ENCODE results near the gene TRIP6. TPM values are rescaled to one million over a fixed set of nuclear protein-coding genes. Genes with fewer than 3 reads are reported as not detected.
"Not testable (repeated sequence)": the region's sequence is repeated elsewhere in the genome, so short reads cannot be mapped to it uniquely, and the experiment has no call there.

Gene TRIP6
- total RNA-seq, 1 donor from 2014 or later = 38.6 TPM

DNA sequence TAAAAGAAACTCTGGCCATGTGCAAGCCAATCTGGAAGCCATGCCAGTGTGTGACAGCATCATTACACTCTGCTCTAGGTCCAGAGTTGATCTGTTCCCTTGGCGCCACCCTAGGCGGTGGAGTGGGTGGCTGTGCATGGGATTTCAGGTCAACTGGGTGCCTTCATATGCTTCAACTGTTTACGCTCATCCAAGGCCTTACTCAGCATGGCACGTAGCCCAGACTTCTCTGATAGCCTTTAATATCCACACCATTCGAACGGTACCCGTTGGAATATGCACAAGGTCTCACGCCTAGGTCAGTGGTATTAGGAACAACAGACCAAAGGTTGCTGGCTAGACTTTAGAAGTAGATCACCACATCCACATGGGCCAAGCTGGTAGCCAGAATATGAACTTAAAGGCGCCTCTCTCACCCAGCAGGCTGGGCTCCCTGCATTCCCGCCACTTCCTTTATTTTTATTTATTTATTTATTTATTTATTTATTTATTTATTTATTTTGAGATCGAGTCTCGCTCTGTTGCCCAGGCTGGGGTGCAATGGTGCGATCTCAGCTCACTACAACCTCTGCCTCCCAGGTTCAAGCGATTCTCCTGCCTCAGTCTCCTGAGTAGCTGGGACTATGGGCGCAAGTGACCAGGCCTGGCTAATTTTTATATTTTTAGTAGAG, 47.2 kb downstream of the TRIP6 start:
- DNase-seq = no peak

DNA sequence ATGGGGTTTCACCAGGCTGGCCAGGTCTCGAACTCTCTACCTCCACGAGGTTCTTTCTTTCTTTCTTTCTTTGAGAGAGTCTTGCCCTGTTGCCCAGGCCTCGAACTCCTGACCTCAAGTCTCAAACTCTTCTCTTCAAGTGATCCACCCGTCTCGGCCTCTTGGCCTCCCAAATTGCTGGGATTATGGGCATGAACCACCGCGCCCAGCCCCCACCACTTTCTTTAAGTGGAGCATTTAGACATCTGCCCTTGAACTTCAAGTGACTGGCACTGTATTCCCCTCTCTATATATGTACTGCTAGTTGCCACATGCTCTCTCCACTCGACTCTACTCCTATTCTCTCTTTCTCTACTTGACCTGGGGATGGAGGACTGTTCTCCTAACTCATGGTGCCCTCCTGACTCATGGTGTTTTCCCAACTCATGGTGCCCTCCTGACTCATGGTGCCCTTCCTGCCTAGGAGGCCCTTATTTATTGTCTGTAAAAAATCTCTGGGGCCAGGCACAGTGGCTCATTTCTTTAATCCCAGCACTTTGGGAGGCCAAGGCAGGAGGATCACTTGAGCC, 47.8 kb downstream of the TRIP6 start:
- DNase-seq = no peak

DNA sequence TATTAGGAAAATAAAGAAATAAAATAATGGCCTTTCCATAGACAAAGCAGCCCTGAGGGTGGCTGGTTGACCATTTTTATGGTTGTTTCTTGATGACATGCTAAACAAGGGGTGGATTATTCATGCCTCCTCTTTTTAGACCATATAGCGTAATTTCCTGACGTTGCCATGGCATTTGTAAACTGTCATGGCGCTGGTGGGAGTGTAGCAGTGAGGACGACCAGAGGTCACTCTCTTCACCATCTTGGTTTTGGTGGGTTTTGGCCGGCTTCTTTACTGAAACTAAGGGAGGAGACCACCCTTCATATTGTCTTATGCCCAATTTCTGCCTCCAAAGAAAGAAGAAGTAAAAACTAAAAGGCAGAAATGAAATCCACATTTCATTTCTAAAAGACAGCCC, 52.1 kb downstream of the TRIP6 start:
- DNase-seq = not testable (repeated sequence)

DNA sequence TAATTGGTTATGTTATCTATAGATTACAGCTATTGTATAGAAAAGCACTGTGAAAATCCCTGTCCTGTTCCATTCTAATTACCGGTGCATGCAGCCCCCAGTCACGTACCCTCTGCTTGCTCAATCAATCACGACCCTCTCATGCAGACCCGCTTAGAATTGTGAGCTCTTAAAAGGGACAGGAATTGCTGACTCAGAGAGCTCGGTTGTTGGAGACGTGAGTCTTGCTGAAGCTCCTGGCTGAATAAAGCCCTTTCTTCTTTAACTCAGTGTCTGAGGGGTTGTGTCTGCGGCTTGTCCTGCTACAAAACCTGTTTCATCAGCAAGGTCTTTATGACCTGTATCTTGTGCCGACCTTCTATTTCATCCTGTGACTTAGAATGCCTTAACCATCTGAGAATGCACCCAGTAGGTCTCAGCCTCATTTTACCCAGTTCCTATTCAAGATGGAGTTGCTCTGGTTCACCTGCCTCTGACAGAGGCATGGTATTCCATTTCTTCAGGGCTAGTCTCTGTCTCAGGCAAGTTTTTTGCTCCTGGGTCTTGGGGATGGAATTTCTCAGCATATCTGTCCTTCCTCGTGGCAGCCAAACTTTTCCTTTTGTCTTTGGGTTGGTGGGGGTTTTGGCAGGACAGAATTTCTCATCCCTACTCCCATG, 52.7 kb downstream of the TRIP6 start:
- DNase-seq = not testable (repeated sequence)

DNA sequence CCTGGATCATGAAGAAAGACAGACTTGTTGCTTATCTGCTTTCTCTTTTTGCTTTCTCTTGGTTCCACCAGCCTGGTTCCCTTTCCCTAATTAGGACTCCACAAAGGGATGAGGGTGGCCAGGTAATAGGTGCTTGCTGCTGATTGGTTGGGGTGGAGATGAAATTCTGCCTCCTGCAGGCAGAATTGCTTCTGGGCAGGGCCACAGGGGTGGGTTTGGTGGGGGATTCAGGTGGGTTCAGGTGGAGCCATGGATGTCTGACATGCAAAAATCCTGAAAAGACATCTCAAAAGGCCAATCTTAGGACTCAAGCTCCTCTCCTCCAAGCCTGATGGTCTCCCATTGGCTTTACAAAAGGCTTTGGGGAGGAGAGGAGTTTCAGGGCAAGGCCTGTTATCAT, 53.9 kb downstream of the TRIP6 start:
- no peak for DNase-seq

Small RNAs within 50 kb of the gene (small RNA-seq; reads per million reads assigned to genes)
- gene RN7SL549P (ENCODE audit: low replicate concordance) (not detected), gene RN7SL750P (ENCODE audit: low replicate concordance) (not detected)

Other genes with a start within 250 kb of the TRIP6 start
- gene TFR2, start 225.8 kb upstream of the TRIP6 start, total RNA-seq = 1.3 TPM
- not detected for gene ACTL6B, start 210.9 kb upstream of the TRIP6 start, total RNA-seq
- 87.1 TPM for gene GNB2, start 193.6 kb upstream of the TRIP6 start, total RNA-seq
- gene GIGYF1, start 173.1 kb upstream of the TRIP6 start, total RNA-seq = 28.2 TPM
- 23.1 TPM for gene POP7, start 161.3 kb upstream of the TRIP6 start, total RNA-seq
- gene EPO, start 146.9 kb upstream of the TRIP6 start, total RNA-seq = not detected
- not detected for gene ZAN, start 133.8 kb upstream of the TRIP6 start, total RNA-seq
- gene EPHB4, start 39.9 kb upstream of the TRIP6 start, total RNA-seq = 49.1 TPM
- gene SLC12A9, start 14.7 kb upstream of the TRIP6 start, total RNA-seq = 14.2 TPM
- gene SRRT, start 7.7 kb downstream of the TRIP6 start, total RNA-seq = 54.8 TPM
- 2.7 TPM for gene UFSP1, start 22.3 kb downstream of the TRIP6 start, total RNA-seq
- gene ACHE, start 28.5 kb downstream of the TRIP6 start, total RNA-seq = 112 TPM
- not detected for gene MUC3A, start 82.1 kb downstream of the TRIP6 start, total RNA-seq
- gene MUC12, start 102.2 kb downstream of the TRIP6 start, total RNA-seq = not detected
- gene MUC17, start 152.7 kb downstream of the TRIP6 start, total RNA-seq = not detected
- 11.9 TPM for gene TRIM56, start 218.1 kb downstream of the TRIP6 start, total RNA-seq

Measured in tongue (tissue), 3 donors.